NCI-H2227 (cell line): ENCODE data around the gene PRKAG3.

ENCODE experiments used
- DNase-seq: peaks from one replicate; lab custom pipeline; 2025; ENCODE audit not compliant: unreplicated experiment; lab: John Stamatoyannopoulos, UW

Gene PRKAG3

DNA sequence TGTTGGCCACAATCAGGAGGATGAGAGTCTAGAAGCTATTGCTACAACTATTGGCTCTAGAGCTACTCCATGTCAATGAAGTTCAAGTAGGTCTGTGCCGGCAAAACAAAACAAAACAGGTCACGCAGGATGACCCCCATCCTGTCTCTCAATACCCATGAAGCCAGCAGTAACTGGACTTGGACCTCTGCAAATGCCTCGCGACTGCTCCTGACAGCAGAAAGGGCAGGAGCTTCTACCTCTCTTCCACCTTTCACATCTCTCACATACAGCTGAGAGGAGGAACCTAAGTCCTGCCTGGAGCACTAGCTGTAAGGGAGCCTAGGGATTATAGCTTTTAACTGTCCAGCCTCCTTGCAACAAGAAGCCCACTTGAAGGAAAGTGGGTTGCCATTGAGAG, 16.0 kb downstream of the PRKAG3 start:
- no peak for DNase-seq

GRCh38 chr2:218815244-218815637, 16.4 kb downstream of the PRKAG3 start:
- DNase-seq, result no peak

- DNase-seq, result no peak
Observed at GRCh38 chr2:218814540-218815243, 16.9 kb downstream of the PRKAG3 start.

GRCh38 chr2:218813771-218814460, 17.7 kb downstream of the PRKAG3 start:
- no peak for DNase-seq

GRCh38 chr2:218812861-218813260, 18.7 kb downstream of the PRKAG3 start:
- no peak for DNase-seq

DNA sequence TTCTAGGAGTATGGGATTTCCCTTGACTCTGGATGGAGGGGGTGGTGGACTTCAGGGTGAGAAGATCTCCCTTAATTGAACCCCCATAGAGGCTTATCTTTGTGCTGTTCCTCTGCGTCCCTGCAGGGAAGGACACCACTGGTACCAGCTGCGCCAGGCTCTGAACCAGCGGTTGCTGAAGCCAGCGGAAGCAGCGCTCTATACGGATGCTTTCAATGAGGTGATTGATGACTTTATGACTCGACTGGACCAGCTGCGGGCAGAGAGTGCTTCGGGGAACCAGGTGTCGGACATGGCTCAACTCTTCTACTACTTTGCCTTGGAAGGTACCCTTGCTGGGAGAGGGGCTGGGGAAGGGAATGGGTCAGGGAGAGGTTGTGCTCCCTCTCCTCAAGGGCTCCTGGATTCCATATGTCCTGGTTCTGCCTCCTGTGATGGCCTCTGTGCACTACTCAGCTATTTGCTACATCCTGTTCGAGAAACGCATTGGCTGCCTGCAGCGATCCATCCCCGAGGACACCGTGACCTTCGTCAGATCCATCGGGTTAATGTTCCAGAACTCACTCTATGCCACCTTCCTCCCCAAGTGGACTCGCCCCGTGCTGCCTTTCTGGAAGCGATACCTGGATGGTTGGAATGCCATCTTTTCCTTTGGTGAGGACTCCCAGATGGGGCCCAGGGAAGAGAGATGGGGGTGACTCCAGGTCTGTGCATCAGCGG, 19.3 kb downstream of the PRKAG3 start:
- no peak for DNase-seq

DNA sequence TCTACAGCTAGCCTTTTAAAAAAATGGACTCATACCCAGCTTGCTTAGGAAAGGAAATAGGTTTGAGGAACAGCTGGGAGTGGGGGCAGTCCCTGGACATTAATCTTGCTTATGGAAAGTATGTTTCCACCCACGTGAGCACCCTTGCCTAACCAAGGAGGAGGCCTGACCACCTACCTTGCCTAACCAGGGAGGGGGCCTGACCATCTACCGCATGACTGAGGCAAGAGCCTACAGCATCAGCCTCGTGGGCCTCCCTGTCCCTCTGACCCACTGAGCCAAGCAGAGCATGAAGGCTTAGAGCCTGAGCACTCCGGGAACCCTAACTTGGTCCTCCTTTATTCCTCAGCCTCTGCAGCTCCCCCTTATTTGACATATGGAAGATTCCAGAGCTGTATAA, 20.2 kb downstream of the PRKAG3 start:
- no peak for DNase-seq

DNA sequence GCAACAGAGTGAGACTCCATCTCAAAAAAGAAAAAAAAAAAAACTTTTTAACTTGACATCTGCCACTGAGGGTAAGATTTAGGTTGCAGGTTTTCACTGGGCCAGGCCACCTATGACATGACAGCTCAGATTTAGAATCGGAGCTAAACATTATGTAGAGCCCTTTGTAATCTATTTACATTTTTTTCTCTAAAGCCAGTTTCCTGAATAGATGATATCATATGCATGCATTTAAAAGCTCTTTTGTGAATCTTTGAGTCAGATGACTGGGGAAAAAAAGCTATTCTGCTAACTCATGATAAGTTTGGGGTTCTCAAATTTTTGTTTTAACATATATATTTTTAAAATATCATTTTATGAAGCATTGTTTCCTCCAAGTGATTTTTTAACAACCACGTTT, 21.3 kb downstream of the PRKAG3 start:
- DNase-seq, result no peak

DNA sequence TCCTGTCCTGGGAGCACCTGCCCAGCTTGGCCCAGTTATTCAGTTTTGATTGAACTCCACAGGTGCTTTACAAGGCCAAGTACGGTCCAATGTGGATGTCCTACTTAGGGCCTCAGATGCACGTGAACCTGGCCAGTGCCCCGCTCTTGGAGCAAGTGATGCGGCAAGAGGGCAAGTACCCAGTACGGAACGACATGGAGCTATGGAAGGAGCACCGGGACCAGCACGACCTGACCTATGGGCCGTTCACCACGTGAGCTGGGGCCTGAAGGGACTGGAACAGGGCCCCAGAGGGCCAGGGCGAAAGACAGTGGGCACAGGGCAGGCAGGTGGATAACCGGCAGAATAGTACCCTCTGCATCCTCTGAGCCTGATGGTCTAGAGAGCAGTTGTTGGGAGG, 22.1 kb downstream of the PRKAG3 start:
- DNase-seq, result no peak

- no peak for DNase-seq
Observed at GRCh38 chr2:218807626-218808025, 24.0 kb downstream of the PRKAG3 start.

DNA sequence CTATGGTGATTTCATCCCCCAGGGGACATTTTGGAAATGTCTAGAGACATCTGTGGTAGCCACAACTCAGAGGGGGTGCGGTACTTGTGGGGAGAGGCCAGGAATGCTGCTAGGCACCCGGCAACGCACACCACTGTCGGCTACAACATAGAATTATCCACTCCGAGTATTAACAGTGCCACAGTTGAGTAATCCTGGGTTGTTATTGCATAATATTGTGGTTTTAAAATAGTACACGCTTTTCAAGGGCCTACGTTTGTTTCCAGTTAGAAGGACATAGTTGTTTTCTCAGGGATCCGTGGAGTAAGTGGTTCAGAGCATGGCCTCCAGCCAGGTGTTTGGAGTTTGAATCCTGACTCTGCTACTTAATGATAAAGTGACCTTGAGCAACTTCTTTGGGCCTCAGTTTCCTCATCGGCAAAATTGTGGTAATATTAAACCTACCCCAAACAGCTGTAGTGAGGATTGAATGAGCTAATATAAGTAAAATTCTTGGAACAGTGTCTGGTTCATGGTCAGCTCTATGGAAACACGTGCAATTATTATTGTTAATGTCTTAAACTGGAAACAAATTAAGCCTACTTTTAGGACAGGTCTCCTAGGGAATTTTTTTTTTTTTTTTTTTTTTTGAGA, 25.1 kb downstream of the PRKAG3 start:
- DNase-seq, result peak; percentile 9

DNA sequence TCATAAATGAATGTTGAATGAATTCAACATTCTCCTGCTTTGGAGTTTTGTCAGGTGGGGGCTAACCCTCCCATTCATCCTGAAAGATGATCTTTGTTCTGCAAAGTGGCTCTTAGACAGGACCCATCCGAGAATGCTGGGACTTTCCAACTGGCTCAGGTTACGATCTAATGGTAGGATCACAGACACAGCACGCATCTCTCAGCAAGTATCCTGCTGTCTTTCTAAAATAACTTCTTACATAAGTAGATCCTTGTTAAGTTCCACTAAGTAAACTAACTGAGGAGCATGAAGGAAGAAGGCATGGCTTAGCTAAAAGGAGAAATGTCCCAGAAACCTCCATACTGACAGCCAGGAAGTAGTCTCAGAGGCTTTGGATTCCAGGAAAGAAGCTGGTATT, 26.0 kb downstream of the PRKAG3 start:
- peak; percentile 5 for DNase-seq

DNA sequence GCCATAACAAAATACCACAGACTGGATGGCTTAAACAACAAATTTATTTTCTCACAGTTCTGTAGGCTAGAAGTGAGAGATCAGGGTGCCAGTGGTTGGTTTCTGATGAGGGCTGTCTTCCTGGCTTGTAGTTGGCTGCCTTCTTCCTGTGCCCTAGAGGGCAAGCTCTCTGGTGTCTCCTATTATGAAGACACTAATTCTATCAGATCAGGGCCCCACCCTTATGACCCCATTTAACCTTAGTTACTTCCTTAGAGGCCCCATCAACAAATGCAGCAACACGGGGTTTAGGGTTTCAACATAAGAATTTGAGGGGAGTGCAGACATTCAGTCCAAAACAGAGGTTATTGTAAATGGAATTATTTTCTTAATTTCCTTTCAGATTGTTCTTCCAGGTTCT, 26.8 kb downstream of the PRKAG3 start:
- DNase-seq, result no peak

GRCh38 chr2:218802386-218802994, 29.1 kb downstream of the PRKAG3 start:
- DNase-seq, result no peak

DNA sequence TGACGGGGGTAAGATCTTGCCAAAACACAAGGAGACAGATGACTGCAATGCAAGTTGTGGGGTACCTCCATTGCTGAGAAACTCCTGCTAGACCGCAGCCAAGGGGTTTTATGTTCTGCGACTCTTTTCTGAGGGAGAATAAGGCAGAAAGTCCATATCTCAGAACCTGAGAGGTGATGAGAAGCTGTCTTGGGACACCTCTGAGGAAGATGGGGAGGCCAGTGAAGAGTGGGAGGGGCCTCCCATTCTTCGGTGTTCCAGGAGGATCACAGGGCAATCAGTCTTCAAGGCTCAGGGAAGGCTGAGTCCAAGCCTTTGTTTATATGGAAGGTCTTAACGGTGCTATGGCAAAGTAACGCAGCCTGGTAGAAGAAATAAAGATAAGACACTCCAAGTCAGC, 31.6 kb downstream of the PRKAG3 start:
- no peak for DNase-seq

DNA sequence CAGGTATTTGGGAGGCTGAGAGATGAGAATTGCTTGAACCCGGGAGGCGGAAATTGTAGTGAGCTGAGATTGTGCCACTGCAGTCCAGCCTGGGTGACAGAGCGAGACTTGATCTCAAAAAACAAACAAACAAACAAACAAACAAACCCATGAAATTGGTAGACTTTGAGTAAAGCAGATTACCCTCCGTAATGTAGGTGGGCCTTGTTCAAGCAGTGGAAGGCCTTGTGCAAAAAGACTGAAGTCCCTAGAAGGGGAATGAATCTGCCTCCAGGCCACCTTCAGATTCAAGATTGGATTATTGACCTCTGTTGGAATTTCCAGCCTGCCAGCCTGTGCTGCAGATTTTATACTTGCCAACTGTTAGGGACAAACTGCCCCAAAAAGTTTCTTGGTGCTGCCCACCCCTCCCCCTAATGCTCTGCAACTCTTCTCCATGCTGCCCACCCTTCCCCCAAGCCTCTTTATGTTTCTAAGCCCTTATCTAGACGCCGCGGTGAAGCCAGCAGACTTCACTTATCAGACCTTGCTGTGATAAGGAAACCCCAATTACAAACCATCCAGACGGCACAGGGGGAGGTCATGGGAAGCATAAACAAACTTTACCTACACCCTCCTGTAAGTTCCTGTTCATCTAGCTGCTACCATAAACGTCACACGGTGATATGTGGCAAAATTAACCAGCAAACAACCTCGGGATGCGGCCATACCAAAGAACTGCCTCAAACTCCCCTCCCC, 32.7 kb downstream of the PRKAG3 start:
- DNase-seq, result no peak

GRCh38 chr2:218796691-218797090, 34.9 kb downstream of the PRKAG3 start:
- DNase-seq, result no peak

DNA sequence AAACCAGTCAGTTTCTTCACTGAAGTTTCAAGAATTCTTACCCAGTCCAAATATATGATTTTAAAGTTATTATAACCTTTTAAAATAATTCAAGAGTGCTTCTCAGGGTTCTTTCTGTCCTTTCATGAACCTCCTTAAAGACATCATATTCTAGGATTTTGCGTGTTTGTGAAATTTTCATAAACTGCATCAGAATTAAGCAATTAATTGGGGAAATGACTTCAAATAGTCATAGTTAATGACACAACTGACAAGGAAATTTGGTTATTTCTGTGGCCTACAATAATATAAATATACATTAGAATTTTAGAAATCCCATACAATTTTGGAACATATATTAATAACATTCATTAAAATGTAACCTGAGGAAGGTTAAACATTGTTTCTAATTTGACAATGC, 39.2 kb downstream of the PRKAG3 start:
- DNase-seq, result no peak

DNA sequence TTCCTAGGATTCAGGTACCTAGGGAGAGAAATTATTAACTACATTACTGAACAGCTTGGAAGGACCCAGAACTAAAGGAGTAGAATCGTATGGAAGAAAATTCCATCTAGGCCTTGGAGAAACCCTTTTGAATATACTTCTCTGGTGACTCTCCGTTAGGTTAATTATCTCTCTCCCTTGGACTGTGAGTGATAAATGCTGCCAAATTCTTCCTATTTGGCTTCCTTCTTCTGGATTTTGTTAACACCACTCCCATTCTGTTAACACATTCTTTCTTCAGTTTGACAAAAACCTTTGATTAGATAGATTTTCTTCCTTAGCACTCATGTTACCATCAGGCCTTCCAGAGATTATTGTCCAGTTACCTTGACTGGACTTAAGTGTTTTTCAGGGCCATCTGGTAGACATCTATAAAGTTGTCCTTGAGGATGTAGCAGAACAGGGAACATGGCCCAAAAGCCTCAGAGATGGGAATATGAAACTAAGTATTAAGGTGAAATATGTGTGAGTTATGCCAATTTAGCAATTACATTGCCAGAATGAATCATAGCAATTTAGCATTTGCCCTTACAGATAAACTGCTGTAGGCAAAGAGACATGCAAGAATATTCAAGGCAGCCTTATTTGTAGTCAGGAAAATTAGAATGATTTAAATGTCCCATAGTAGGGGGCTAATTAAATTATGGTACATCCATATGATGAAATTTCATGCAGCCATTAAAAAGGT, 42.9 kb downstream of the PRKAG3 start:
- DNase-seq, result no peak

GRCh38 chr2:218786133-218786532, 45.5 kb downstream of the PRKAG3 start:
- DNase-seq, result no peak
